Spleen (tissue), 7 donors: ENCODE results near the gene C1orf146.

Experiments
- CTCF ChIP-seq, 11 experiments: fragments of 200-600 bp in 7 of 11; fragments of 450-650 bp in 4 of 11; sonication (generic) in 4 of 11; IDR thresholded peaks in 8 of 11; conservative IDR thresholded peaks in 3 of 11; 1 replicate in 7 of 11; 2 replicates in 4 of 11; pipeline versions ENCODE4 v1.4.0 to v1.8.0; 2016 to 2021; ENCODE audit warnings: antibody characterized with exemption in 11 of 11, inconsistent platforms in 4 of 11, mild to moderate bottlenecking in 1 of 11
- POLR2A ChIP-seq, 3 donors: fragments of 450-650 bp; IDR thresholded peaks; one replicate each; pipeline ENCODE4 v1.5.1; 2017; ENCODE audit warnings: antibody characterized with exemption in 3 of 3, mild to moderate bottlenecking in 1 of 3
- POLR2AphosphoS5 ChIP-seq, 3 donors: sonication (generic); formaldehyde crosslinking; IDR thresholded peaks; one replicate each; pipeline ENCODE4 v1.5.1; 2017; ENCODE audit warnings: antibody characterized with exemption in 3 of 3
- donor health status: DM: no; HTN: no; CAD: no; lungs with moderate emphysema.
- donor health status: DM: no; HTN: no; CAD: no.
- donor health status: DM: no; HTN: no; CAD: no.

- no peak for TF ChIP-seq CTCF (IDR thresholded peaks at IDR 0.05 in 8 of 11, conservative IDR thresholded peaks at IDR 0.05 in 3 of 11)
- TF ChIP-seq POLR2A (IDR thresholded peaks at IDR 0.05) = no peak
- TF ChIP-seq POLR2AphosphoS5 (IDR thresholded peaks at IDR 0.05) = no peak
Measured at GRCh38 chr1:92184632-92185031, 33.1 kb upstream of the C1orf146 start.
